Cerebellar nuclear complex (tissue), 1 donor: Measurements from ENCODE around the gene ENC1.

Experiments
- DNase-seq, 2 experiments: peaks; one replicate each; lab custom pipeline; 2025; lab: John Stamatoyannopoulos, UW

The ENC1 gene

DNA sequence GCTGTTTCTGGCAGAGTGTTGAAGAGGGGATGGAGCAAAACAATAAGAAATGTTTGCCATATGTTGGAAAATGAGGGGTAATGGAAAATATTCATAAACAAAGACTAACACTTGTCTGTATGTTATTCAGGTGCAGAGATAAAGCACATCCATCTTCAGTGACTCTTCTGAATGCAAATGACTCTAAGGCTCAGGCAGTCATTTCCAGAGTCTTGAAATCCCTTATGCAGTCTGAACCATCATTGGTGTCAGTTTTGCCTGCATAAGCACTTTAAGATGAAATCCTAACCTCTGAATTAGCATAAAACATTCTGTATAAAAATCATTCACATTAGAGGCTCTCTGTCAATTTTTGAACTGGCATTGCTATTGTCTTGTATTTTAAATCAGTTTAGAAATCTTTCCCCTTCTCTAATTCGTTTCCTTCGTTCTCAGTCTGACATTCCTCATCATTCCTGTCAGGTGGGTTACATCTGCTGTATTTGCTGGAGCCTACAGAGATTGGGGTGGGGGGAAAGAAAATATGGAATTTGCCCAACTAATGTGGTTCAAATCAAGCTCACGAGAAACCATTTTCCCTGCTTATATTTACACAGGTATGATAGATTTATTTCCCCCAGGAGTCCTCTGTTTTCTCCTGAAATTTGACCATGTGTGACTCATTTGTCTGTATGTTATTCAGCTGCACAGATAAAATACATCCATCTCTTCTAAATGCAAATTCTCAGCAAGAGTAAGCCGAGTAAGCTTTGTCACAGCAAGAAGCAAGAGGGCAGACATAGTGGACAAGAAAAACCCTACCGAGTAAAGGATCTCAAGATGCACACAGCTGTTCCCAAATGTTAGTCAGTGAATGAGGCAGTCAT, 31.6 kb downstream of the ENC1 start:
- no peak for DNase-seq

DNA sequence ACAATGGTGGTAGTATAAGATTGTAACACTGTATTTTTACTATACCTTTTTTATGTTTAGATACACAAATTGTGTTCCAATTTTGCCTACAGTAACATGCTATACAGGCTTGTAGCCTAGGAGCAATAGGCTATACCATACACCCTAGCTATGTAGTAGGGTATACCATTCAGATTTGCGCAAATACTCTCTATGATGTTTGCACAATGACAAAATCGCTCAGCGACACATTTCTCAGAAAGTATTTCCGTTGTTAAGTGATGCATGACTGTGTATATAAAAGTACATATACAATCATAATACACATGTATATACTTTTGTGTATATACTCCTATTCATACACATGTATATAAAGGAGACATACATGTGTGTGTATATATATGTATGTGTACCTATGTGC, 34.8 kb downstream of the ENC1 start:
- no peak for DNase-seq

DNA sequence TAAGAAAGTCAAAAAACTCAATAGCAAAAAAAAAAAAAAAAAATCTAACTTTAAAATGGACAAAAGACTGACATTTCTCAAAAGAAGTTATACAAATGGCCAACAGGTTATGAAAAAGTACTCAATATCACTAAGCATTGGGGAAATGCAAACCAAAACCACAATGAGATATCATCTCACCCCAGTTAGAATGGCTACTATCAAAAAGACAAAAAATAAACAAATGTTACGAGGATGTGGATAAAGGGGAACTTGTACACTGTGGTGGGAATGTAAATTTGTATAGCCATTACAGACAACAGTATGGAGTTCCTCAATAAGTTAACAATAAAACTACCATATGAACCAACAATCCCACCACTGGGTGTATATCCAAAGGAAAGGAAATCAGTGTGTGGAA, 37.2 kb downstream of the ENC1 start:
- no peak for DNase-seq

DNA sequence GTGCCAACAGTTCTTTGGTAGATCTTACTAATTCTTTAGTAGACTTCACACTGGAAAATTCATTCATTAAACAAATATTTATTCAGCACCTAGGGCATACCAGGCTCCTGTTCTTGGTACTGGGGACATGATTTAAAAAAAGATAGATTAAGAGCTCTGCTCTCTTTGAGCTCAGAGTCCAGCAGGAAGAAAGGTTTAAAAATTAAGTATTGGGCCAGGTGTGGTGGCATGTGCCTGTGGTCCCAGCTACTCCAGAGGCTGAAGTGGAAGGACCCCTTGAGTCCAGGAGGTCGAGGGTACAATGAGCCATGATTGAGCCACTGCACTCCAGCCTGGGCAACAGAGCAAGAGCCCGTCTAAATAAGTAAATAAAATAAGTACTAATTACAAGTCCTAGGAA, 41.4 kb downstream of the ENC1 start:
- DNase-seq = no peak

DNA sequence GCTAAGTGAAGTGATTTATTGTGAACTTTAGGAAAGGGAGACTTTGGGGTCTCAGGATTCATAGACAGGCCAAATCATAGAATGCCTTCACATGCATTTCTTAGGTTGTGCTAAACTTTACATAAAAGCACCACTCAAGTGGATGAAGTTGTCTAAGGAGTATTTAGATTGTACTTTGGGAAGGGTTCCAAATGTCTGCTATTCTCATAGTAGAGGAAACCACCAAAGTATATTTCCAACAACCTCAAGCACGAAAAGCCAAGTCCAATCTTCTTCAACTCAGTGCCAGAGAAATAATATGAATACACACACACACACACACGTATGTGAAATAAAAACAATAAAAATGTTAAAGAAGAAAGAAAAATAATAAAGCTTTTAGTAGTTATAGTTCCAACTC, 41.8 kb downstream of the ENC1 start:
- DNase-seq = no peak

DNA sequence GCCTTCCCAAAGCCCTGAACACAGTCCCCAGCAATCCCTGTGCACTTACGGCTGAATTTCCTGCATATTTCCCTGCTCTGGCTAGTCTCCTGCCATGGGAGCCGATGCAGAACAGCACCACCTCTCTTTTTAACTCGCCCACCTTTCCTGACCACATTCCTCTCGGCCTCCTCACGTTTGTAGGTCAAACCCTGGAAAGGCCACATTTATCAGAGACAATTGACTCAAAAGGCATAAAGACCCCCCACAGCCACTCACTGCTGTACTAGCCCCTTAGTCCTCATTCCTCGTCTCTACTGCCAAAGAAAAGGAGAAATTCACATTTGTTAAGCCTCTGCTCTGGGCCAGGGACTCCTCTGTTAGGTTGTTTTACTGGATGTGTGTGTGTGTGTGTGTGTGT, 43.6 kb downstream of the ENC1 start:
- DNase-seq = no peak

DNA sequence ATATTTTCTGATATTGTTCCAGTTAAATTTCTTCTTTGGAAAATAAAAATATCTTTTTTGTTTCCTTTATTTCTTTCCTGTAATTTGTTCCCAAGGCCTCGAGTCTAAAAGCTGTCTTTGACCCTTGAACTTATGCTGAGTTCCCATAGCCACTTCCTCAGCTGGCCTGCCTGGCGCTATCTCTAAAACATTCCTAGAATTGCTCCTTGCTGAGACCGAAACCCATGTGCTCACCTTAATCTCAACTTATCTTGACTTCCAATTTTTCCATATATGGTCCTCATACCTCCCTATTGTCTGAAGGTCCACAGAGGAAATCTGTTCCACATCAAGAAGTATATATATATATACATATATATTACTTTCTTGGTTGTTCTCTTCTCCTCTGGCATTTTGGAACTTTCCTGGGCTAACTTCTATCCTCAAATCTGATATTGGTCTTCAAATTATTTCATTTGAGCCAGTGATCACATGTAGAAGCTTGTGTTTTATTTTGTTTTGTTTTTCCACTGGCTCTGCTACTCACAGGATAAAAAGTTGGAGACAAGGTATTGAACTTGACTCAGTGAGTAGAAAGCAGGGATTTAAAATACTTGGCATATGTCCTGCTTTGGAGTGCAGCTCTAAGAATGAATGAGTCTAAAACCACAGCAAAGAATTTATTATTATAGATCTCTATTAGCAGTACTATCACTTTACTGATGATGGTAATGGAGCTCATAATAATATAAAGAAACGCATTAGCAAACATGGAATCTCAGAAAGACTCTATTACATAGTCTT, 45.2 kb downstream of the ENC1 start:
- no peak for DNase-seq

DNA sequence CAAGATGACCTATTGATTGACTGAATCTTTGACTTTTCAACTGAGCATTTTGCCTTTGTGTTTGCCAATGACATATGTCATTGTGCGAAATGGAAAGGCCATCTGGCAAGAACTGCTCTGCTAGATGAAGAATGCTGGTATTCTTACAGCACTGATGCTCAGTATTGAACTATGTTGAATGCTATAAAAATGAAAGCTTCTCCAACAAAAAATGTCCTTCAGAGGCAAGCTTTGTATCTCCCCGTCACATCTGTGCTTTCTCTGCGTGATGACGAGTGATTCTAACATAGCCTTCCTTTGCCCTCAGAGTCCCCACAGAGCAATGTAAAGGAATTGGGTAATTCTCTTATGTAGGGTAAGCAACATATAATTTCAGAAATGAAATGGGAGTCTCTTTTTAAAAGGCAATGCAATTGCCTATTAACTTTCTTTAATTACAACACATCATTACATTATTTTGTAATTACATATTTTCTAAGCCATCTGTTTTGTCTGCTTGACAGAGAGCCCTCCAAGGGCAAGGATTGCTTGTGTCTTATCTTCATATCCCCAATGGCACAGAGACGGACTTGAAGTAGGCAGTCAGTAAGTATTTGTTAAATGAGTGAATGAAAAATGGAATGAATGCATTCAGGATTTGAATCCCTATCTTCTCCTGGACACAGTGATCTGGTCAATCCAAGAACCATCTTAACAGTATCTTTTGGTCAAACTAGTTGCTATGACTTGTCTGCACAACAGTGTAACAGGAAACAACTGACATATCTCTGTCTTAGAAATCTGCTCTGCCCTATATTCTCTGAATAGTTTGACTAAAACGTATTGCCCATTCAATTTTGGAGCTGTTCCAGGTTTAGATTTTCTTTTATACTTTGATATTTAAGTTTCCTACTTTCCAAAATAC, 46.1 kb downstream of the ENC1 start:
- no peak for DNase-seq

DNA sequence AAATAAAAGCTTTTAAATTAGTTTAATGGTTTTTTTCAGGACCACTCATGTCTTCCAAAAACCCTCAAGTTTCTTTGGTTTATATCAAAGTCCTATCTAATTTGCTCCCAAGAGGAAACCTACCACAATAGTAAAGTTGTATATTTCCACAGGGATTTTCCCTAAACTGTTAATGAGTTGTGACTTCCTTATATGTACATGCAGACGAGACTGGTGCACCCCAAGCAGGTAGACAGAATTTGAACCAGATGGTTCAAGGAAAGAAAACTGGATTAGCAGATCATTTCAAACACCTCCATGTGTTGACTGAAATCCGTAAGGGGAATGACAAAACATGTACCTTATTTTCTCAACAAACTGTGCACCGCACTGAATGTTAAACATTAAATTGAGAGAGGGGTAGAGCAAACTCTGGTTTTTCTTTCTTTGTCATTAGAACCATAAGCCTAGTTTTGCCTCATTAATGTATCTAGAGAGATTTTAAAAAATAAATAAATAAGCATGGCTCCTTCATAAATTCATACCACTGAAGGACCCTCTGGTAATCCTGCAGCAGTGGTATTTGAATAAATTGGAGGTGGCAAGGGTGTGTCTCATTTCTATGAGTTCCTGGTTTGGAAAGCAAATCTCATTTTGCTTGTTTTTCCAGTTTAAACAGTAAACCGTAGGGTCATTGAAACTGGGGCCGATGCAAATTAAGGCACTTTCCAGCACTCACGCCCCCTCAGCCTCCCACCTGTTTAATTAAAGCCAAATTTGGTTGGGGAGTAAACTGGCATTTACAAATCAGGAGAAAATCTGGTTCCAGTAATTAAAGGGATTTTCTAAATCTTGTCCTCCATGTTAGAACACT, 51.1 kb downstream of the ENC1 start:
- DNase-seq = no peak

DNA sequence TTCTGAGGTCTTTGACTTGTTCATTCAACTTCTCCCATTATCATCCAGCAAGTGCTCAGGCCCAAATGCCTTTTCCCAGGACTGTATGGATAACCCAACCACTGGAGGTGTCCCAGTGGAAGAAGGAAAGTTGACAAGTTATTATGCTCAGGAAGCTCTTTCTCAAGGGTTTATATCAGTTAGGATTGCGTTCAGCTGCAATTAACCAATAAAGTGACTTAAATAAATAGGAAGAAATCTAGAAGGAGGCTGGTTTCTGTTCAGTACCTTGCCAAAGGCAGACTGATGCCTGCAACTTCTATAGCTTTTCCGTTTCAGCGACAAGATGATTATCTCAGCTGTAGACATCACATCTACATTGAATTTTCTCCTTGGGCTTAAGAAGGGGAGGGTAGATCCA, 52.1 kb downstream of the ENC1 start:
- no peak for DNase-seq

DNA sequence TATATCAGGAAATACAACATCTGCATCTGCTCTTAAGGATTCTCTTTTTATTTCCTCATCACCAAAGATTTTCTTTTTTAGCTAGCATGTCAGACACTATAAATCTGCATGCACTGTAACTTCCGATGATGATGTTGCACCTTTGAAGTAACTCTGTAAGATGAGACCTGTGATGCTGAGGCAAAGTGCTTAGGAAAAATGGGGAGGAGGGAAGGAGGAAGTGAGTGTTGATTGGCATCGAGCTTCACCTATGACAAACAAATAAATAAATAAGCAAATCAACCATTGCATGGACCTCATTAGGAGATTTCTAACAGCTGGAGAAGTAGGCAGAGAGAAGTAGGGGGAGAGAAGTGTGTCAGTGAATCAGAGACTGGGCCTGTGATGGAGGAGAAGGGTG, 52.6 kb downstream of the ENC1 start:
- no peak for DNase-seq

DNA sequence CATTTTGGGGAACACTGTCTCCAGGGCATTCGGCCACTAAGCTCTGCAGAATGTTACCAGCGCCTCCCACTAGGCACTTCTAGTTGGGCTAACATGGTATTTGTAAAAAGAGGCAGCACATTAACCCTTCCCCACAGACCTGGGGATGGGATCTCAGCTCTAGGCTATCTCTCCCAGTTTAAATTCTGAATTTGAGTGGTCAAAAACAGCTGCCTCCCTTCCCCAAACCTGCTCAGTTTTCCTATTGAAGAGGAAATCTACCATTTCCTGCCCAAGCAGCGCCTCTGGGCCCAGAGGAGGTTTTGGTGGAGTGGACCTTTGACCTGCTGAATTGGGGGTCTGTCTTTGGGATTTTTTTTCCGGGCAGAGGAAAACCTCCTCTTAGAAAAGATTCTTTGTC, 53.2 kb downstream of the ENC1 start:
- no peak for DNase-seq

DNA sequence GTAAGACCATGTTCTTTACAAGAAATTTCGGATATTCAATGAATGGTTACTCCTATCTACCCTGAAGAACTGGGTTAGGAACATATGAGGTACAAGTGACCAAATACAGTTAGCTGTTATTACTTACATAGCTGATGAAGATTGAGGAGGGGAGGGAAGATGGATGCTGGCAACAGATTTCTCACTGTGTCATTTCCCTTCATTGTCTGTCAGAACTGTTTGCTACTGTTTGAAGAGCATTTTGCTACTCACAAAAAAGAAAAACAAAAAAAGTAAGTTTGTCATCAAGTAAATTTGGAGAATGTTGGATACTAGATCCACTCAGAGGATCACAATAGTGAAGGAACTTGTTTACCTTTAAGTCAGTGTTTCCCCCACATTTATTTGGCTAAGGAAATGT, 53.7 kb downstream of the ENC1 start:
- no peak for DNase-seq

DNA sequence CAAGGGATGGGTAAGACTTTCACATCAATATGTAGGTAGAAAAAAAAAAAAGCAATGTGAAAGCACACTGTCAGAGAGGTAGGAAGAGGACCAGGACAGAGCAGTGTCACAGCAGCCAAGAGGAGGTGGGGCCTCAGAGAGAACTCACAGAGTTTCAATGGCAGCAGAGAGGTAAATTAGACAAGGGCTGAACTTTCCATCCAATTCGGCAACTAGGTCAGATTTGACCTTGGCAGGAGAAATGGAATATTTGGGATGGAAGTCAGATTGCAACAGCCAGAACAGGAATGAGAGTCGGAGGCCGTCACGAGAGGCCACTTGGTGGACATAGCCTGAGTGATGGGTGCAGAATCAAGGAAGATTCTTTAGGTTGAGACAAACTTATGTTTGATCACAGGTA, 57.7 kb downstream of the ENC1 start:
- DNase-seq = no peak

DNA sequence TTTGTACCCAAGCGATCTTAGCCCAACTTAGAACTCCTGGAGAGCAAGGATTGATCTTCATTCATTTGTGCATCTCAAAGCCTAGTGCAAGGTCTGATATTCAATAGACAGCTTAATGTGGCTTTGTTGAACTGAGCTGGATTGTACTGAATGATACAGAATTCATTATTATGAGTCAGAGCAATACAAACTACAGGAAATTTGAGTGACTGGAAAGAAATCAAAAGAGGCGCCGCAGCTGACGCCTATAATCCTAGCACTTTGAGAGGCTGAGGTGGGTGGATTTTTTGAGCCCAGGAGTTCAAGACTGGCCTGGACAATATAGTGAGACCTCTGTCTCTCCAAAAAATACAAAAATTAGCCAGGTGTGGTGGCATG, 58.6 kb downstream of the ENC1 start:
- no peak for DNase-seq

DNA sequence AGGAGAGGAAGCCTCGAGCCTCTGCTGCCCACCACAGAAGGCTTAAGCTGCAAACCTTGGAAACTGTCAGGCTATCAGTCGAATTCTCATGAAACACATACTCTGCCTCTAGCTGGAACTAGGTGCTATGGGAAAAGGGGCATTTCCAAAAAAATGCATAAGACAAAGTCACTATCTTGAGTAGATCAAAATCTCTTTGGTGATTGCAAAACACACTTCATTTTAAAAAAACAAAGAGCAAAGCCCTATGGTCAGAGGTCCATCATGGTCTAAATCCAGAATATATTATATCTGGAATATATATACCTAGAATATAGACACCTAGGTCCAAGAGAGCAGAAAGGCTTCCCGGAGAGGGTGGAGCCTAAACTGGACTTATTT, 59.8 kb downstream of the ENC1 start:
- DNase-seq = no peak

DNA sequence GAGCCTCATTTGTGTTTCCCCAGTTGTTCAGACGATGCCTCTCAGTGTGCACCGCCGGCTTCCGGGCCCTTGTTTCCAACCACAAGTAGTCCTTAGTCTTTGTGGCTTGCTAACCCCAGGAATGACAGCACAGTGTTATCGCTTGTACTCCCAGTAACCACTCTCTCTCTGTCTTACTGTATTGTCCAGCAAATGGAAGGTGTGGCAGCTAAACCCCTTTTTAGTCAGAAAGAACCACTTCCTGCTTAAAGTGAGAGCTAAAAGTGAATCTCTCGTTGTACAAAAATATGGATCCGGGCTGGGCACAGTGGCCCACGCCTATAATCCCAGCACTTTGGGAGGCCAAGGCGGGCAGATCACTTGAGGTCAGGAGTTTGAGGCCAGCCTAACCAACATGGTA, 61.3 kb downstream of the ENC1 start:
- DNase-seq = no peak

DNA sequence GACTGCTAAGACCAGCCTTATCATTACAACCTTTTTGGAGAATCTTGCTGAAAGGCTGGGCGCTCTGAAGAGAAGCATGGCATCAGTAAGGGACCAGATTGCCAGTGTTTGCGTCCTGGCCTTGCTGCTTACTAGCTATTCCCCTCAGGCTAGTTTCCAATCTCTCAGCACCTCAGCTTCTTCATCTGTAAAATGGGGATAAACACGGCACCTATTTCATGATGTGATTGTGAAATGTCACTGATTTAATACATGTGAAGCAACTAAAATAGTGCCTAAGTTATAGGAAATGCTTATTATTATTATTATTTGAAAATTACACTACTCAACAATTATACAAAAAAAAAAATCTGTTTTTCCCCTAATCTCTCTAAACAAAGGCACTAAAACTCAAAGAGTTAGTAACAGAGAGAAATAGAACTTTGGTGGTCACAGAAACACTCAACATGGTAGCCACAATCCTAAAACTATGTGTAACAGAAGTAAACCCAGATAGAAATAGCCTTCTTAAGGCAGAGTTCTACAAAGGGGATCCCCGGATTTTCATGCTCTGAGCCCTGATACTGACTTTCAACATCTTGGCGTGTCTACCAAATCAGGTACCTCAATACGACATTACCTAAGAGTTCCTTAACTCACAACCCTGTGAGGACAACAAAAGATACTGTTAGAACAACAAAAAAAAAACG, 62.0 kb downstream of the ENC1 start:
- DNase-seq = no peak
